Natural killer cell (primary cell): ENCODE measurements around the gene EEFSEC. TPM values are rescaled to one million over a fixed set of nuclear protein-coding genes. Genes with fewer than 3 reads are reported as not detected.

ENCODE experiments used
- ATAC-seq, 3 donors: fragments of 150-1000 bp in 2 of 3; fragments of 200-7000 bp in 1 of 3; cut with Tn5 transposase; 1 replicate in 1 of 3; 2 replicates in 2 of 3; pipeline ENCODE4 v1.10.0; 2021; ENCODE audit warnings: mild to moderate bottlenecking in 2 of 3, moderate library complexity in 2 of 3
- DNase-seq, 2 donors: peaks; one replicate each; pipeline versions ENCODE4 v3.0.0 to v3.0.0-alpha.2; 2013 to 2021; ENCODE audit warnings: mixed read lengths in 1 of 2
- H3K27ac ChIP-seq: one replicate; pipeline ENCODE4 v1.5.1; 2013; ENCODE audit warnings: mild to moderate bottlenecking, low read length
- H3K27me3 ChIP-seq: one replicate; pipeline ENCODE4 v1.6.1; 2013; ENCODE audit warnings: low read length; ENCODE audit not compliant: control insufficient read depth, insufficient read depth
- H3K36me3 ChIP-seq: one replicate; pipeline ENCODE4 v1.6.1; 2013; ENCODE audit warnings: low read length; ENCODE audit not compliant: control insufficient read depth, insufficient read depth
- H3K4me1 ChIP-seq: one replicate; pipeline ENCODE4 v1.6.1; 2013; ENCODE audit warnings: low read length; ENCODE audit not compliant: control insufficient read depth, insufficient read depth
- H3K4me3 ChIP-seq: one replicate; pipeline ENCODE4 v1.5.1; 2013; ENCODE audit warnings: low read length
- H3K9me3 ChIP-seq: one replicate; pipeline ENCODE4 v1.6.1; 2013; ENCODE audit warnings: low read length; ENCODE audit not compliant: control insufficient read depth, insufficient read depth
- H3K27ac Mint-ChIP-seq, 2 donors: one replicate each; pipeline ENCODE4 v1.8.0; 2022; ENCODE audit warnings: mild to moderate bottlenecking in 2 of 2, mixed read lengths in 2 of 2, moderate library complexity in 1 of 2
- H3K27me3 Mint-ChIP-seq, 2 donors: one replicate each; pipeline ENCODE4 v1.8.0; 2022; ENCODE audit warnings: low read depth in 2 of 2, mixed read lengths in 2 of 2
- H3K36me3 Mint-ChIP-seq: one replicate; pipeline ENCODE4 v1.8.0; 2022; ENCODE audit warnings: mixed read lengths
- H3K4me1 Mint-ChIP-seq, 2 donors: one replicate each; pipeline ENCODE4 v1.8.0; 2022; ENCODE audit warnings: mixed read lengths in 2 of 2
- H3K4me3 Mint-ChIP-seq: one replicate; pipeline ENCODE4 v1.8.0; 2022; ENCODE audit warnings: mild to moderate bottlenecking, moderate library complexity, mixed read lengths
- H3K9me3 Mint-ChIP-seq, 2 donors: one replicate each; pipeline ENCODE4 v1.8.0; 2022; ENCODE audit warnings: mixed read lengths in 2 of 2
- WGBS: methylation state at CpG from one replicate; pipeline ENCODE4 v1.1.7; 2013; ENCODE audit warnings: missing lambda C conversion rate; ENCODE audit not compliant: insufficient coverage; 5-methylcytosine and 5-hydroxymethylcytosine counted together
- intact Hi-C: fragments of 100-400 bp; cut with micrococcal nuclease; formaldehyde crosslinking; loops from one replicate; pipeline ENCODE4 v1.14.2; 2022
- total RNA-seq, 4 donors: library from RNA; stranded (reverse); fragments of 120-200 nt in 1 of 4; gene quantifications; one replicate each; pipeline versions ENCODE4 v1.2.3 to v1.2.4, GENCODE V29; 2013 to 2022
- TF ChIP-seq, protein P1 (sequence below): fragments of 200-600 bp; IDR thresholded peaks from one replicate; pipeline ENCODE4 v1.8.0; 2022; ENCODE audit warnings: antibody characterized with exemption

EEFSEC gene
- total RNA-seq, 3 donors from 2014 or later (not counting 1 experiment from before 2014, with no cell fraction given): 16.7 to 18.9 (median 17.6) TPM

DNA sequence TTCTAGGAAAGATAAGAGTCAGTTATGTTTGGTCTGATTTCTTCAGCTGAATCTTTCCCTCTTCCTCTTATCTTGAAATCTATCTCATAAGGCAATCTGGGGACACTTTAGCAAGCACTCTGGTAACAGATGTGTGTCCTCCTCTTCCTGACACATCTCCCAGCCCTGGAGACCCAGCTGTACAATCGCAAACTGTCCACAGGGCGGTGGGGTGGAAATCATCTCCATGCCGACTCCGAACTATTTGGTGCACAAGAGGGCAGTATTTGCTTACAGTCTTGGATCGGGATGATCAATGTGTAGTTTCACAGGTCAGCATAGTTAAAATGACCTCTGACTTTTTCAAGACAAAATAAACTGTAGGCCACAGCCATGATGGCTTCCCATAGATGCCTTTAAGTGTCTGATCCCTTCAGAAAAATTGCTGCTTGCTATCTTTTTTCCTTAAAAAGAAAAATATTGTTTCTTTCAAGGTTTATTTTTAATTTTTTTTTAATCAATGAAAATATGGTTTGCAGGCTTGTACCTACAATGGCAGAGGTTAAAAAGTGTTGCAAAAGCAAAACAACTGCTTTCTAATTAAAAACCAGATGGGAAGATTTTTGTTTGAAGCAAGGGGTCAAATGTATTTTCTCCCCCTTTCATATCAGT lies 17.7 kb downstream of the EEFSEC start:
- Histone ChIP-seq H3K27me3 (no peaks in the 10 kb centered on the region), H3K36me3 (no peaks in the 10 kb centered on the region), H3K9me3 (no peaks in the 10 kb centered on the region), H3K4me1 (peaks cover 11% of the 10 kb centered on the region), H3K27ac (no peak overlapping the region), H3K4me3 (no peak overlapping the region)
- 69% methylated on average over 5 of the region's 5 CpGs for WGBS
- Mint-ChIP-seq H3K27ac (no peak overlapping the region), H3K27me3 (no peaks in the 10 kb centered on the region), H3K9me3 (no peaks in the 10 kb centered on the region), H3K4me3 (no peak overlapping the region), H3K36me3 (no peaks in the 10 kb centered on the region), H3K4me1 (peaks cover 24 to 45% of the 10 kb centered on the region in 2 donors)
- intact Hi-C loops: no loop called here
- DNase-seq (peak in 1 of 2 donors; percentile 38), ATAC-seq (no peak)
- TF ChIP-seq, protein P1, sequence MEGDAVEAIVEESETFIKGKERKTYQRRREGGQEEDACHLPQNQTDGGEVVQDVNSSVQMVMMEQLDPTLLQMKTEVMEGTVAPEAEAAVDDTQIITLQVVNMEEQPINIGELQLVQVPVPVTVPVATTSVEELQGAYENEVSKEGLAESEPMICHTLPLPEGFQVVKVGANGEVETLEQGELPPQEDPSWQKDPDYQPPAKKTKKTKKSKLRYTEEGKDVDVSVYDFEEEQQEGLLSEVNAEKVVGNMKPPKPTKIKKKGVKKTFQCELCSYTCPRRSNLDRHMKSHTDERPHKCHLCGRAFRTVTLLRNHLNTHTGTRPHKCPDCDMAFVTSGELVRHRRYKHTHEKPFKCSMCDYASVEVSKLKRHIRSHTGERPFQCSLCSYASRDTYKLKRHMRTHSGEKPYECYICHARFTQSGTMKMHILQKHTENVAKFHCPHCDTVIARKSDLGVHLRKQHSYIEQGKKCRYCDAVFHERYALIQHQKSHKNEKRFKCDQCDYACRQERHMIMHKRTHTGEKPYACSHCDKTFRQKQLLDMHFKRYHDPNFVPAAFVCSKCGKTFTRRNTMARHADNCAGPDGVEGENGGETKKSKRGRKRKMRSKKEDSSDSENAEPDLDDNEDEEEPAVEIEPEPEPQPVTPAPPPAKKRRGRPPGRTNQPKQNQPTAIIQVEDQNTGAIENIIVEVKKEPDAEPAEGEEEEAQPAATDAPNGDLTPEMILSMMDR: no peak

DNA sequence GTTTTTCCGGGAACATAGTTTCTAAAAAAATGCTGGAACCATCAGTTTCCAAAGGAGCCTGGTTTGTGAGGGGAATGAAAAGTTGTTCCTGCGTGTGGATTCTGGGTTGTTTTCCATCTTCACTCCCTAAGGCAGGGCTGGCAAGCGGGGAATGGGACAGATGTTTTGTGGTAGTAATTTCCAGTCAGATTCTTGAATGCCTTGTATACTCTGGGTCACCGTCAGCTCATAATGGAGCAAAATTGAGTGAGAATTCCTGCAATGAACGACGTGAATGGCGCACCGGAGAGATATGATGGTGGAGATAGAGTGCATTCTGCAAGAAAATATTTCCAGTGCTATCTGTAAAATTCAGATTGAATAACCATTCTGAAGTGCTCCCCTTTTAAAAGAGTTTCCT lies 19.9 kb downstream of the EEFSEC start:
- no peaks in the 10 kb centered on the region for H3K36me3 ChIP-seq
- no peak overlapping the region for H3K4me3 ChIP-seq
- 98% methylated on average over 8 of the region's 8 CpGs for WGBS
- H3K27ac Mint-ChIP-seq: no peak overlapping the region
- DNase-seq (no peak), ATAC-seq (no peak)
- H3K9me3 ChIP-seq: no peaks in the 10 kb centered on the region
- H3K36me3 Mint-ChIP-seq: no peaks in the 10 kb centered on the region
- H3K27ac ChIP-seq: no peak overlapping the region
- H3K4me1 ChIP-seq: peaks cover 10% of the 10 kb centered on the region
- no peaks in the 10 kb centered on the region for H3K27me3 ChIP-seq
- TF ChIP-seq, protein P1: no peak
- intact Hi-C loops: no loop called here
- no peaks in the 10 kb centered on the region for H3K27me3 Mint-ChIP-seq
- no peak overlapping the region for H3K4me3 Mint-ChIP-seq
- no peaks in the 10 kb centered on the region for H3K9me3 Mint-ChIP-seq
- H3K4me1 Mint-ChIP-seq: peaks cover 26 to 39% of the 10 kb centered on the region in 2 donors

DNA sequence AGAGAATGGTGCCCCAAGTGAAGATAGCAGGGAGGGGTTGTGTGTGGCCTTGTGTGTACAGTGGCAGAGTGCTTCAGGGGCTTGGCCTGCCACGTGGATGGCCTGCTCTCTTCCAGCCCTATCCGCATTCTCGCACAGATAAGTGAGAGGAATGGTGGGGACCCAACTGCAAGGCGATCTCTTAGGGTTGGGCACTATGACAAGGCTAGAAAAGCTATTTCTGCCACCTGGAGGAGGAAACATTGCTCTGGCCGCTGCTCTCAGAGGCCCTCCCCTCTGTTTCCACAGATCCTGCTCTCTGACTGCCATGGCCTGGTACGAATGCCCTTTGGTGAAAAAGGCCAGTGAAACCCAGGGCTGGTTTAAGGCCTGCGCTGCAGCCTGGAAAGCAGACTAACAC lies 20.6 kb downstream of the EEFSEC start:
- Mint-ChIP-seq H3K27me3 (no peaks in the 10 kb centered on the region), H3K4me1 (peaks cover 24 to 40% of the 10 kb centered on the region in 2 donors), H3K9me3 (no peaks in the 10 kb centered on the region), H3K27ac (no peak overlapping the region), H3K36me3 (no peaks in the 10 kb centered on the region), H3K4me3 (no peak overlapping the region)
- Histone ChIP-seq H3K4me1 (peaks cover 5% of the 10 kb centered on the region), H3K27me3 (no peaks in the 10 kb centered on the region), H3K36me3 (no peaks in the 10 kb centered on the region), H3K9me3 (no peaks in the 10 kb centered on the region), H3K27ac (no peak overlapping the region), H3K4me3 (no peak overlapping the region)
- 92% methylated on average over 7 of the region's 7 CpGs for WGBS
- intact Hi-C loops: no loop called here
- no peak for ATAC-seq
- DNase-seq: no peak
- TF ChIP-seq, protein P1: no peak
